ENCODE results near the gene MS4A4A. TPM values are rescaled to one million over a fixed set of nuclear protein-coding genes. Genes with fewer than 3 reads are reported as not detected.

MS4A4A gene
- not detected in 3 replicates for total RNA-seq

DNA sequence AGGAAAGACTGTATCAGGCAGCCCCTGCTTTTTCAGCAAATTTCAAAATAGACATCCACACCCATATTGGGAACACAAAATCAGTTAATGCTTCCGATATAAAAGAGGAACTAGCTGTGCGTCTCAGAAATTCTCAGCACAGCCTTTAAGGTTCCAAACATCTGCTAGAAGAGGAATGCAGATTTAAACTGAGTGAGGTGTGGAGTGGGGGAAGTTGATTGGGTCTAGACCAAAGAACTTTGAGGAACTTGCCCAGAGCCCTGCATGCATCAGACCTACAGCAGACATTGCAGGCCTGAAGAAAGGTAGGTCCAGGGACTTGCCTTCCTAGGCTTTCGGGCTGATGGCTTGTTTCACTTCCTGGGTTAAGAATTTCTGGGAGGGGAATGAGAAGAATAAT, at the start of gene MS4A4A:
Gene MS4A4A, plus strand, starts transcription at position 255 of the 400 bp plus-strand sequence. Its CDS starts 10 bp downstream, at position 265.
- Mint-ChIP-seq H3K27ac (no peak within 1 kb of the TSS), H3K4me1 (no peaks in the 10 kb centered on the region), H3K9me3 (no peaks in the 10 kb centered on the region)

DNA sequence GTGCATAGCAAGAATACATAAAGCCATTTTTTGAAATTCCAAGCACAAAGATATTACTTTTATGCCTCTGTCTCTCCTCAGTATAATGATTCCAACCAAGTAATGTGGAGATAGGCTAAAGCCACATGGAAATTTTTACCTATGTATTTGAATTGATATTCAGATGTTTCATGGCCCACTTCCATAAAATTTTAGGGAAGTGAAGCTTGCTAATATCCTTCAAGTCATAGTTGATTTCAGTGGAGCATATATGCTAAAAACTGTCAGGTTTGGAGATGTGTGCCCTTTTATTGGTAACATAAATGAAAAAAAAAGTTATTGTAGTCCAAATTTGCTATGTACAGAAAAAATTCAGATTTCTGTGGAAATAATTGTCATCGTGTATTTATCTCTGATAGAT, 49.8 kb upstream of the MS4A4A start:
- no peaks in the 10 kb centered on the region for H3K27me3 Mint-ChIP-seq (ENCODE audit: low read depth)
- H3K27ac Mint-ChIP-seq = no peak overlapping the region
- H3K4me3 Mint-ChIP-seq = no peak overlapping the region
- TF ChIP-seq, protein P1, sequence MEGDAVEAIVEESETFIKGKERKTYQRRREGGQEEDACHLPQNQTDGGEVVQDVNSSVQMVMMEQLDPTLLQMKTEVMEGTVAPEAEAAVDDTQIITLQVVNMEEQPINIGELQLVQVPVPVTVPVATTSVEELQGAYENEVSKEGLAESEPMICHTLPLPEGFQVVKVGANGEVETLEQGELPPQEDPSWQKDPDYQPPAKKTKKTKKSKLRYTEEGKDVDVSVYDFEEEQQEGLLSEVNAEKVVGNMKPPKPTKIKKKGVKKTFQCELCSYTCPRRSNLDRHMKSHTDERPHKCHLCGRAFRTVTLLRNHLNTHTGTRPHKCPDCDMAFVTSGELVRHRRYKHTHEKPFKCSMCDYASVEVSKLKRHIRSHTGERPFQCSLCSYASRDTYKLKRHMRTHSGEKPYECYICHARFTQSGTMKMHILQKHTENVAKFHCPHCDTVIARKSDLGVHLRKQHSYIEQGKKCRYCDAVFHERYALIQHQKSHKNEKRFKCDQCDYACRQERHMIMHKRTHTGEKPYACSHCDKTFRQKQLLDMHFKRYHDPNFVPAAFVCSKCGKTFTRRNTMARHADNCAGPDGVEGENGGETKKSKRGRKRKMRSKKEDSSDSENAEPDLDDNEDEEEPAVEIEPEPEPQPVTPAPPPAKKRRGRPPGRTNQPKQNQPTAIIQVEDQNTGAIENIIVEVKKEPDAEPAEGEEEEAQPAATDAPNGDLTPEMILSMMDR (IDR thresholded peaks at IDR 0.05; ENCODE audit: unreplicated experiment) = no peak
- H3K36me3 Mint-ChIP-seq = no peaks in the 10 kb centered on the region
- no peaks in the 10 kb centered on the region for H3K4me1 Mint-ChIP-seq
- no peaks in the 10 kb centered on the region for H3K9me3 Mint-ChIP-seq
- DNase-seq (ENCODE audit: low spot score in 2 of 2, unreplicated experiment in 2 of 2) = no peak

More for the DNA sequence above, at the start of gene MS4A4A:
- DNase-seq (ENCODE audit: low spot score in 2 of 2, unreplicated experiment in 2 of 2) = no peak
- H3K36me3 Mint-ChIP-seq = no peaks in the 10 kb centered on the region
- TF ChIP-seq, protein P1 (IDR thresholded peaks at IDR 0.05; ENCODE audit: unreplicated experiment) = no peak
- no peaks in the 10 kb centered on the region for H3K27me3 Mint-ChIP-seq (ENCODE audit: low read depth)
- H3K4me3 Mint-ChIP-seq = no peak within 1 kb of the TSS

DNA sequence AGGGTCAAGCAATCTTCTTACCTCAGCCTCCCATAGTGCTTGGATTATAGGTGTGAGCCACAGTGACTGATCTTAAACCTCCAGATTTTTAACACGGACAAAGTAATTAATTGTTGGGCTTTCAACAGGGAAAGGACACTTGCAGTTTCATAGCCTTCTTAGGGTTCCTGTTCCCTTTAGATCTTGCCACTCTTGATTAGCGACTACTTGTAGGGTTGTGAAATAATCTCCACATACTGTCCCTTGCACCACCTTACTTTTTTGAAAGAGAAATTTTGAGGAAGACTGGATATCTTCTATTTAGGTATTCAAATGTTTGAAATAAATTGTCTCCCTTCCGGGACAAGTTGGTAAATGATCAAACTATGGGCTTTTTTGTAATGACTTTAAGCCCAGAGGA, 45.1 kb upstream of the MS4A4A start:
- H3K36me3 Mint-ChIP-seq = no peaks in the 10 kb centered on the region
- no peaks in the 10 kb centered on the region for H3K9me3 Mint-ChIP-seq
- no peak overlapping the region for H3K4me3 Mint-ChIP-seq
- H3K4me1 Mint-ChIP-seq = no peaks in the 10 kb centered on the region
- peaks cover 6% of the 10 kb centered on the region for H3K27me3 Mint-ChIP-seq (ENCODE audit: low read depth)
- TF ChIP-seq, protein P1 (IDR thresholded peaks at IDR 0.05; ENCODE audit: unreplicated experiment) = no peak
- no peak for DNase-seq (ENCODE audit: low spot score in 2 of 2, unreplicated experiment in 2 of 2)
- no peak overlapping the region for H3K27ac Mint-ChIP-seq

DNA sequence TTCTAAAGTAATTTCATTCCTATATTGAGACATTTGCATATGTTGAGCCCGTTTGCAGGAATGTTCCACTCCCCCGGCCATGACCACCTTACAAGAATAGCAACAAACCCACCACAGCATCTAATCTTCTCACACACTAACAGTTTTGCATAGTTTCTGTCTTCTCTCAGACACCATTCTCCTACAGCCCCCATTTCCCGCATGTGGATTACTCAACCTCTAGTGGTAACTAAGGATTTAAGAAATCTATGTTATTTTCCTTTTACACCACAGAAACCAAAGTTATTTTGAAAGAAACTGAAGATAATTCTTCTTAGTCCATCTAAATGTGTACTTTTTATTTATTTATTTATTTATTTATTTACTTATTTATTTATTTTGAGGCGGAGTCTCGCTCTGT, 39.8 kb upstream of the MS4A4A start:
- no peaks in the 10 kb centered on the region for H3K4me1 Mint-ChIP-seq
- H3K36me3 Mint-ChIP-seq = no peaks in the 10 kb centered on the region
- DNase-seq (ENCODE audit: low spot score in 2 of 2, unreplicated experiment in 2 of 2) = no peak
- H3K27me3 Mint-ChIP-seq (ENCODE audit: low read depth) = peaks cover 23% of the 10 kb centered on the region
- TF ChIP-seq, protein P1 (IDR thresholded peaks at IDR 0.05; ENCODE audit: unreplicated experiment) = no peak
- H3K4me3 Mint-ChIP-seq = no peak overlapping the region
- no peaks in the 10 kb centered on the region for H3K9me3 Mint-ChIP-seq
- no peak overlapping the region for H3K27ac Mint-ChIP-seq

DNA sequence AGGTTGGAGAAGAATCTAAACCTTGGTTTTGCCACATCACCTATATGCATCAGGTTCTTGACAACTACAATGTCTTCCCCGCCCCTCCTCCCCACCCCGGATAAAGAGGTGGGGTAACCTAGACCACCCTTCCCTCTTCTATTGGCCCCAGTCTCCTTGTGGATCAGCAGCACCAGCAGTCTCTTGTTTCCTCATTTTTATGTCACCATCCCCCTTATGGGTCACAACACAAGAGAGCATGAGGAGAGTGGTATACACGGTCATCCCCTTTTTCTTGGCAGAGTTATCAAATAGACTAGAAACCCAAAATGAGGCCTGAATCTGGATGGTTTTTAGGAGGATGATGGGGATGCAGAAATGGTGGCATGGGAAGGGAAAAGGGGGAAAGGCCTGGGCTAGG, 38.7 kb upstream of the MS4A4A start:
- Mint-ChIP-seq H3K4me1 (no peaks in the 10 kb centered on the region), H3K4me3 (no peak overlapping the region), H3K36me3 (no peaks in the 10 kb centered on the region), H3K27me3 (ENCODE audit: low read depth) (peaks cover 27% of the 10 kb centered on the region), H3K27ac (no peak overlapping the region), H3K9me3 (no peaks in the 10 kb centered on the region)
- DNase-seq (ENCODE audit: low spot score in 2 of 2, unreplicated experiment in 2 of 2) = no peak
- TF ChIP-seq, protein P1 (IDR thresholded peaks at IDR 0.05; ENCODE audit: unreplicated experiment) = no peak

DNA sequence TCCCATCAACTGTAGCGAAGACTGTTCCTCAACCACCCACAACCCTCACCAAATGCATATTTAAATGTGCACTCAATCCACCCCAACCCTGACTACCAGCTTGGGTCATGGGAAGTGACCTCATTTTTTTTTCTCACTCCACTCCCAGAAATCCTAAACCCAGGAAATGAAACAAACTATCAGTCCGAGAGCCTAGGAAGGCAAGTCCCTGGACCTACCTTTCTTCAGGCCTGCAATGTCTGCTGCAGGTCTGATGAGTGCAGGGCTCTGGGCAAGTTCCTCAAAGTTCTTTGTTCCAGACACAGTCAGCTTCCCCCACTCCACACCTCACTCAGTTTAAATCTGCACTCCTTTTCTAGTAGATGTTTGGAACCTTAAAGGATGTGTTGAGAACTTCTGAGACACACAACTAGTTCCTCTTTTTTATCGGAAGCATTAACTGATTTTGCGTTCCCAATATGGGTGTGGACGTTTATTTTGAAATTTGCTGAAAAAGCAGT, 37.7 kb upstream of the MS4A4A start, which contains the start of gene MS4A4E:
Gene MS4A4E, minus strand, starts transcription at position 398 of the 500 bp plus-strand sequence. CDS start 13,082 bp downstream, outside the sequence.
- no peak for DNase-seq (ENCODE audit: low spot score in 2 of 2, unreplicated experiment in 2 of 2)
- Mint-ChIP-seq H3K36me3 (no peaks in the 10 kb centered on the region), H3K27me3 (ENCODE audit: low read depth) (peaks cover 31% of the 10 kb centered on the region), H3K27ac (no peak within 1 kb of the TSS), H3K9me3 (no peaks in the 10 kb centered on the region), H3K4me3 (no peak within 1 kb of the TSS), H3K4me1 (no peaks in the 10 kb centered on the region)
- TF ChIP-seq, protein P1 (IDR thresholded peaks at IDR 0.05; ENCODE audit: unreplicated experiment) = no peak
